ENCODE results near the gene WDR33.
"Not testable (repeated sequence)": the region's sequence is repeated elsewhere in the genome, so short reads cannot be mapped to it uniquely, and the experiment has no call there.

The WDR33 gene

DNA sequence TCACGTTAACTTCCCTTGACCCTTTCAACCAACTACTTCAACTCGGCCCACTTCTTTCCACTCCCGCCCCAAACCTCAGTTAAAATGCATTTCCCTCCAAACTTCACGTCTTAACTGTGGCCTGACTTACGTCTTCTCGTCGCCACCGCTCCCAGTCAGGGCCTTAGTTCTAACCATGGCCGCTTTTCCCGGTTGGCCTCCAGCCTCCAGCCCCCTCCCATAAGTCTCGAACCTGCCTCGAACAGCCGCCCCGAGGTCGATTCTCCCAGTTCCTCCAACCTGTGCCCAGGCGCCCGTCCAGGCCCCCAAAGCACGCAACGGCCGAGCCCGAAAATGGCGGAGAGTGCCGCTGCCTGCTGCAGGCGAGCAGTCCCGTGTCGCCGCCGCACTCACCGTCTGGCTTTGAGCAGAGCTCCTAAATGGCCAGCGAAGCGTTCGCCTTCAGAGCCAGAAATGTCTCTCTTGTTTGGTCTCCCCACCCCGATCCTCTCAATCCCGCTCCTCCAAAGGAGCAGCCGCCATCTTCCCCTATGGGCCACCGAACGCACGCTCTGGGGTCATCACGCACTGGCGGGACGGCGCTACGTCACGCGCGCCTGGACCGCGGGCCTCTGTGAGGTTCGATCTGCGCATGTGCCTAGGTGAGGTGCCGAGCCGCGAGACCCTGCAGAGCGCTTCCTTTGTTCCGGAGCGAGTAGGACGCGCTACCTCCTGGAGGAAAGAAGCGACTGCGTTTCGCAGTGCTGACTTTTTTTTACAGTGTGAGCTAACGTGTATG is at the start of gene WDR33:
WDR33 (minus strand) TSS at position 553 of the 778 bp plus-strand sequence. CDS start 40,190 bp downstream, outside the sequence.
- Mint-ChIP-seq H3K27me3 (no peaks in the 10 kb centered on the region), H3K4me3 (peak within 1 kb of the TSS; percentile 99), H3K36me3 (ENCODE audit: low read depth) (peaks cover 35% of the 10 kb centered on the region), H3K27ac (peak within 1 kb of the TSS; percentile 100), H3K9me3 (no peaks in the 10 kb centered on the region), H3K4me1 (ENCODE audit: low read depth) (peaks cover 41% of the 10 kb centered on the region)
- peak; percentile 95 for DNase-seq

- Mint-ChIP-seq H3K27me3 (no peaks in the 10 kb centered on the region), H3K36me3 (ENCODE audit: low read depth) (peaks cover 42% of the 10 kb centered on the region), H3K9me3 (no peaks in the 10 kb centered on the region), H3K4me3 (no peak overlapping the region), H3K27ac (no peak overlapping the region), H3K4me1 (ENCODE audit: low read depth) (peaks cover 28% of the 10 kb centered on the region)
- DNase-seq = no peak
Observed at GRCh38 chr2:127860130-127860529, 49.2 kb upstream of the WDR33 start.

GRCh38 chr2:127859712-127860085 is 48.7 kb upstream of the WDR33 start:
- peak overlapping the region; percentile 45 for H3K4me3 Mint-ChIP-seq
- H3K27me3 Mint-ChIP-seq = no peaks in the 10 kb centered on the region
- DNase-seq = peak; percentile 65
- peaks cover 41% of the 10 kb centered on the region for H3K36me3 Mint-ChIP-seq (ENCODE audit: low read depth)
- no peaks in the 10 kb centered on the region for H3K9me3 Mint-ChIP-seq
- peaks cover 32% of the 10 kb centered on the region for H3K4me1 Mint-ChIP-seq (ENCODE audit: low read depth)
- no peak overlapping the region for H3K27ac Mint-ChIP-seq

GRCh38 chr2:127857265-127857808 is 46.4 kb upstream of the WDR33 start:
- H3K4me3 Mint-ChIP-seq = peak overlapping the region; percentile 93
- no peaks in the 10 kb centered on the region for H3K27me3 Mint-ChIP-seq
- H3K27ac Mint-ChIP-seq = peak overlapping the region; percentile 92
- peaks cover 43% of the 10 kb centered on the region for H3K36me3 Mint-ChIP-seq (ENCODE audit: low read depth)
- no peaks in the 10 kb centered on the region for H3K9me3 Mint-ChIP-seq
- peaks cover 53% of the 10 kb centered on the region for H3K4me1 Mint-ChIP-seq (ENCODE audit: low read depth)
- DNase-seq = peak; percentile 51

GRCh38 chr2:127853671-127854070 is 42.7 kb upstream of the WDR33 start:
- Mint-ChIP-seq H3K4me1 (ENCODE audit: low read depth) (peaks cover 53% of the 10 kb centered on the region), H3K9me3 (no peaks in the 10 kb centered on the region), H3K27ac (peak overlapping the region; percentile 70), H3K27me3 (no peaks in the 10 kb centered on the region), H3K36me3 (ENCODE audit: low read depth) (peaks cover 78% of the 10 kb centered on the region), H3K4me3 (no peak overlapping the region)
- DNase-seq = no peak

GRCh38 chr2:127852388-127852787 is 41.4 kb upstream of the WDR33 start:
- no peak overlapping the region for H3K4me3 Mint-ChIP-seq
- no peak for DNase-seq
- peak overlapping the region; percentile 76 for H3K27ac Mint-ChIP-seq
- peaks cover 55% of the 10 kb centered on the region for H3K4me1 Mint-ChIP-seq (ENCODE audit: low read depth)
- H3K36me3 Mint-ChIP-seq (ENCODE audit: low read depth) = peaks cover 87% of the 10 kb centered on the region
- H3K9me3 Mint-ChIP-seq = no peaks in the 10 kb centered on the region
- H3K27me3 Mint-ChIP-seq = no peaks in the 10 kb centered on the region

GRCh38 chr2:127847931-127848330 is 37.0 kb upstream of the WDR33 start:
- Mint-ChIP-seq H3K9me3 (no peaks in the 10 kb centered on the region), H3K4me3 (no peak overlapping the region), H3K36me3 (ENCODE audit: low read depth) (peaks cover 84% of the 10 kb centered on the region), H3K27me3 (no peaks in the 10 kb centered on the region), H3K4me1 (ENCODE audit: low read depth) (peaks cover 22% of the 10 kb centered on the region), H3K27ac (peak overlapping the region; percentile 63)
- no peak for DNase-seq

GRCh38 chr2:127844973-127845372 is 34.0 kb upstream of the WDR33 start:
- Mint-ChIP-seq H3K27me3 (no peaks in the 10 kb centered on the region), H3K36me3 (ENCODE audit: low read depth) (peaks cover 57% of the 10 kb centered on the region), H3K4me3 (no peak overlapping the region), H3K27ac (no peak overlapping the region), H3K4me1 (ENCODE audit: low read depth) (peaks cover 17% of the 10 kb centered on the region), H3K9me3 (no peaks in the 10 kb centered on the region)
- DNase-seq = no peak

DNA sequence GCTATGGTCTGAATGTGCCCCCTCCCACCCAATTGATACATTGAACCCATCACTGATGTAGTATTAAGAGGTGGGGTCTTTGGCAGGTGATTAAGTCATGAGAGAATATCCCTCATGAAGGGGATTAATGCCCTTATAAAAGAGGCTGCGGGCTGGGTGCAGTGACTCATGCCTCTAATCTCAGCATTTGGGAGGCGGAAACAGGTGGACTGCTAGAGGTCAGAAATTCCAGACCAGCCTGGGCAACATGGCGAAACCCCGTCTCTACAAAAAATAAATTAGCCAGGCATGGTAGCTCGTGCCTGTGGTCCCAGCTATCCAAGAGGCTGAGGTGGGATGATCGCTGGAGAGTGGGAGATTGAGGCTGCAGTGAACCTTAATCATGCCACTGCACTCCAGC is 32.7 kb upstream of the WDR33 start:
- peaks cover 12% of the 10 kb centered on the region for H3K4me1 Mint-ChIP-seq (ENCODE audit: low read depth)
- H3K27ac Mint-ChIP-seq = no peak overlapping the region
- no peak for DNase-seq
- peaks cover 44% of the 10 kb centered on the region for H3K36me3 Mint-ChIP-seq (ENCODE audit: low read depth)
- no peaks in the 10 kb centered on the region for H3K9me3 Mint-ChIP-seq
- no peaks in the 10 kb centered on the region for H3K27me3 Mint-ChIP-seq
- no peak overlapping the region for H3K4me3 Mint-ChIP-seq

DNA sequence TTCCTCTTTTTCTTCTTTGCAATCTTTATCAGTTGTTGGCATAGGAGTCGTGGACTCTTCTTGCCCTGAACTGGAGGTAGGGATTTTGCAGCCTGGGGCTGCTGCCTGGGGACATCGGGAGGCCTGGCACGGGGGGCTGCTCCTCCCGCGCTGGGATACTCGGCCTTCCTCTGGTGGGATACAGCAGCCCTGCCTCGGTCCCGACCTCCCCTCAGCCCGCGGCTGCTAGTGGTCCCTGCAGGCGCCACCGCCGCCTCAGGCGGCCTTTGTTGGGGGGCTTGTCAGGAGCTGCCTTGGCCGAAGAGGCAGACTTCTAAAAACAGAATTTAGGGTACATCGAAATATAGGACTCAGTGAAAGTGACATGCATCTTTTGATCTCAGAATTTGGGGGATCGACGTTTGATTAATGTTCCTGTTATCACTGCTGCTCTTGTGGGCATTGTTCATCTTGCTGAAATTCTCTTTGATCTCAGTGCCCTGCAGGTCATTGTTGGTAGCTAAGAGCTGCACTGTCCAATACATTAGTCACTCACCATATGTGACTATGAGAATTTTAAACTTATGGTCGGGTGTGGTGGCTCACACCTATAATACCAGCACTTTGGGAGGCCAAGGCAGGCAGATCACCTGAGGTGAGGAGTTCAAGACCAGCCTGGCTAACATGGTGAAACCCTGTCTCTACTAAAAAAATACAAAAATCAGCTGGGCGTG is 30.7 kb upstream of the WDR33 start:
- no peaks in the 10 kb centered on the region for H3K27me3 Mint-ChIP-seq
- H3K36me3 Mint-ChIP-seq (ENCODE audit: low read depth) = peaks cover 24% of the 10 kb centered on the region
- H3K4me1 Mint-ChIP-seq (ENCODE audit: low read depth) = peaks cover 4% of the 10 kb centered on the region
- H3K9me3 Mint-ChIP-seq = no peaks in the 10 kb centered on the region
- no peak overlapping the region for H3K4me3 Mint-ChIP-seq
- no peak overlapping the region for H3K27ac Mint-ChIP-seq
- DNase-seq = no peak

GRCh38 chr2:127840893-127841292 is 29.9 kb upstream of the WDR33 start:
- Mint-ChIP-seq H3K36me3 (ENCODE audit: low read depth) (peaks cover 16% of the 10 kb centered on the region), H3K9me3 (no peaks in the 10 kb centered on the region), H3K4me3 (no peak overlapping the region), H3K27me3 (no peaks in the 10 kb centered on the region), H3K27ac (no peak overlapping the region), H3K4me1 (ENCODE audit: low read depth) (peaks cover 4% of the 10 kb centered on the region)
- no peak for DNase-seq

GRCh38 chr2:127834951-127835350 is 24.0 kb upstream of the WDR33 start:
- Mint-ChIP-seq H3K4me3 (no peak overlapping the region), H3K27me3 (no peaks in the 10 kb centered on the region), H3K27ac (no peak overlapping the region), H3K36me3 (ENCODE audit: low read depth) (no peaks in the 10 kb centered on the region), H3K9me3 (no peaks in the 10 kb centered on the region), H3K4me1 (ENCODE audit: low read depth) (peaks cover 16% of the 10 kb centered on the region)
- DNase-seq = no peak

GRCh38 chr2:127829845-127830246 is 18.9 kb upstream of the WDR33 start:
- Mint-ChIP-seq H3K27ac (peak overlapping the region; percentile 78), H3K36me3 (ENCODE audit: low read depth) (peaks cover 14% of the 10 kb centered on the region), H3K9me3 (peaks cover 27% of the 10 kb centered on the region), H3K4me3 (peak overlapping the region; percentile 43), H3K4me1 (ENCODE audit: low read depth) (peaks cover 31% of the 10 kb centered on the region), H3K27me3 (no peaks in the 10 kb centered on the region)
- peak; percentile 54 for DNase-seq

DNA sequence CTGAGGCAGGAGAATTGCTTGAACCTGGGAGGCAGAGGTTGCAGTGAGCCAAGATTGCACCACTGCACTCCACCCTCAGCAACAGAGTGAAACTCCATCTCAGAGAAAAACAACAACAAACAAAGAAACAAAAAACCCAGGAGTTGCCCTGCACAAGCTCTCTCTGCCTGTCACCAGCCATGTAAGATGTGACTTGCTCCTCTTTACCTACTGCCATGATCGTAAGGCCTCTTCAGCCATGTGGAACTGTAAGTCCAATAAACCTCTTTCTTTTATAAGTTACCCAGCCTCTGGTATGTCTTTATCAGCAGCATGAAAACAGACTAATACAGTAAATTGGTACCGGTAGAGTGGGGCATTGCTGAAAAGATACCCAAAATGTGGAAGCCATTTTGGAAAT is 15.7 kb upstream of the WDR33 start:
- not testable (repeated sequence) for H3K27ac Mint-ChIP-seq, DNase-seq, H3K27me3 Mint-ChIP-seq, H3K4me3 Mint-ChIP-seq
- H3K9me3 Mint-ChIP-seq = peaks cover 30% of the 10 kb centered on the region
- H3K4me1 Mint-ChIP-seq (ENCODE audit: low read depth) = peaks cover 31% of the 10 kb centered on the region
- peaks cover 14% of the 10 kb centered on the region for H3K36me3 Mint-ChIP-seq (ENCODE audit: low read depth)

DNA sequence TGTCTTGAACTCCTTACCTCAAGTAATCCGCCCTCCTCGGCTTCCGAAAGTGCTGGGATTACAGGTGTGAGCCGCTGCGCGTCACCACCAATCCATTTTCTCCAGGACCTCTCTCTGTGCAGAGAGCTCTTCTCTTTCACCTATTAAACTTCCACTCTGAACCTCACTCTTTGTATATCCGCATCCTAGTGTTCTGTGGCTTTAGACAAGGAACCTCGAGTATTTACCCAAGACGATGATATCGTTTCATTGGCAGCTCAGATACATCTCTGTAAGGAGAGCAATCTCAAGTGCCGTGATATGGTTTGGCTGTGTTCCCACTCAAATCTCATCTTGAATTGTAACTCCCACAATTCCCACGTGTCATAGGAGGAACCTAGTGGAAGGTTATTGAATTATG is 15.1 kb upstream of the WDR33 start:
- Mint-ChIP-seq H3K9me3 (peaks cover 33% of the 10 kb centered on the region), H3K27ac (no peak overlapping the region), H3K4me1 (ENCODE audit: low read depth) (peaks cover 27% of the 10 kb centered on the region), H3K27me3 (no peaks in the 10 kb centered on the region), H3K4me3 (no peak overlapping the region), H3K36me3 (ENCODE audit: low read depth) (peaks cover 14% of the 10 kb centered on the region)
- DNase-seq = no peak
